ENCODE measurements around the gene OR6C74.

OR6C74 gene

DNA sequence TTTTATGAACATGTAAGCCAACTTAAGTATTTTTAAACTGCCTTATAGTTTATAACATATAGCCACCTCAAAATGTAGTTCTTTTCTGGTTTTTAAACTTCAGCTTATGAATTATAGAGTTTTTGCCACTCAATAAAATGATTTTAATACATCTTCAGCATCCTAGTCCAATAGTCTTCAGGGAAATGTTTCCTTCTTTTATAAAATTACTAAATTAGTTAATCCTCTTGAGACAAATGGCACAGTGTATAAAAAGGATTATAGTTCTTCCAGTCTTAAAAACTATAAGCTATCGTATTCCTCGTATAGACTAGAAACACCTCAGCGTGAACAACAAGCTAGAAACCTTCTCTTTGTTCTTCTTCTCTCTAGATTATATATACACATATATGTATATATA is at the start of gene OR6C74:
Gene OR6C74, plus strand, starts transcription at position 301 of the 400 bp plus-strand sequence. CDS start 2,679 bp downstream, outside the sequence.
- no peak for DNase-seq
- no peak for TF ChIP-seq CTCF (IDR thresholded peaks at IDR 0.05; ENCODE audit: low read depth, low read length, missing control alignments)

DNA sequence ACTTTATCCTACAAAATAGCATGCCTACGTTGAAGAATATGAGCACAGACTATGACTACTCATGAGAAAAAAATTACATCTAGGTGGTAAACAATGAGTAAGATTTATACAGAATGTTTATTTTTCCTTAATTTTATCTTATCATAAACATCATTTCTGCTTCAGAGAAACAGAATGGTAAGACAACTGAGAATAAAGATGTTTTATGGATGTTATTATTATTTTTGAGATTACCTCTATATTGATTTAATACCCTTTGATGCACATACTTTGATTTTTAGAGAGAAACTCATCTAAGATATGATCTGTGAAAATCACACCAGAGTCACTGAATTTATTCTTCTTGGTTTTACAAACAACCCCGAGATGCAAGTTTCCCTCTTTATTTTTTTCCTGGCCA is 23.7 kb upstream of the OR6C74 start, which contains the start of gene OR10A7:
Gene OR10A7, plus strand, starts transcription at position 301 of the 400 bp plus-strand sequence. Its CDS starts 0 bp downstream, at position 301.
- H3K36me3 ChIP-seq (replicated peaks), result no peaks in the 10 kb centered on the region
- H3K27ac ChIP-seq, result no peak within 1 kb of the TSS
- in situ Hi-C loops (cut with HindIII; ENCODE audit: low pct_ligation_motif_present, low sequenced_read_pairs), result no loop called here
- TF ChIP-seq CTCF (IDR thresholded peaks at IDR 0.05; ENCODE audit: low read depth, low read length, missing control alignments), result no peak
- H3K27me3 ChIP-seq (replicated peaks), result no peaks in the 10 kb centered on the region
- DNase-seq, result no peak
- no peak within 1 kb of the TSS for H3K4me3 ChIP-seq (ENCODE audit: low read depth, low read length)

More for the DNA sequence above, at the start of gene OR6C74:
- H3K27ac ChIP-seq, result no peak within 1 kb of the TSS
- H3K36me3 ChIP-seq (replicated peaks), result no peaks in the 10 kb centered on the region
- no peaks in the 10 kb centered on the region for H3K27me3 ChIP-seq (replicated peaks)
- in situ Hi-C loops (cut with HindIII; ENCODE audit: low pct_ligation_motif_present, low sequenced_read_pairs), result no loop called here
- H3K4me3 ChIP-seq (ENCODE audit: low read depth, low read length), result no peak within 1 kb of the TSS

GRCh38 chr12:55226523-55226922 is 17.9 kb upstream of the OR6C74 start:
- no peak for DNase-seq
- H3K4me3 ChIP-seq (ENCODE audit: low read depth, low read length), result no peak overlapping the region
- no peaks in the 10 kb centered on the region for H3K27me3 ChIP-seq (replicated peaks)
- H3K36me3 ChIP-seq (replicated peaks), result no peaks in the 10 kb centered on the region
- TF ChIP-seq CTCF (IDR thresholded peaks at IDR 0.05; ENCODE audit: low read depth, low read length, missing control alignments), result no peak
- no peak overlapping the region for H3K27ac ChIP-seq
- in situ Hi-C loops (cut with HindIII; ENCODE audit: low pct_ligation_motif_present, low sequenced_read_pairs), result no loop called here

DNA sequence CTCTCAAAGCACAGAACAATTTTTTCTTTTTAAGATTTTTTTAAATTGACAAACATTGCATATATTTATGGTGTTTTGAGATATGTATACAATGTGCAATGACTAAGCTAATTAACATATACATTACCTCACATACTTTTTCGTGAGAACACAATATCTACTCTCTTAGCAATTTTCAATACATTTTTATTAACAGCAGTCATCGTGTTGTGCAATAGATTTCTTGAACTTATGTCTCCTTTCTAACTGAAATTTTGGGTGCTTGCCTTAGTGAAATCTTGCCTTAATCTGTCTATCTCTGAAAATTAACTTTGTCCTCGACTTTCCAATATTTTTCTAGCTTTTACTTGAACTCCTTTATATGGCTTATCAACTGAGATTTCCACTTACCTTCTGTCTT is 16.8 kb upstream of the OR6C74 start:
- H3K27ac ChIP-seq, result no peak overlapping the region
- no peak for TF ChIP-seq CTCF (IDR thresholded peaks at IDR 0.05; ENCODE audit: low read depth, low read length, missing control alignments)
- H3K4me3 ChIP-seq (ENCODE audit: low read depth, low read length), result no peak overlapping the region
- no peaks in the 10 kb centered on the region for H3K27me3 ChIP-seq (replicated peaks)
- DNase-seq, result no peak
- H3K36me3 ChIP-seq (replicated peaks), result no peaks in the 10 kb centered on the region
- in situ Hi-C loops (cut with HindIII; ENCODE audit: low pct_ligation_motif_present, low sequenced_read_pairs), result no loop called here

GRCh38 chr12:55246159-55246558 is 1.8 kb downstream of the OR6C74 start:
- H3K4me3 ChIP-seq (ENCODE audit: low read depth, low read length), result no peak overlapping the region
- in situ Hi-C loops (cut with HindIII; ENCODE audit: low pct_ligation_motif_present, low sequenced_read_pairs), result no loop called here
- TF ChIP-seq CTCF (IDR thresholded peaks at IDR 0.05; ENCODE audit: low read depth, low read length, missing control alignments), result no peak
- H3K36me3 ChIP-seq (replicated peaks), result no peaks in the 10 kb centered on the region
- H3K27ac ChIP-seq, result no peak overlapping the region
- DNase-seq, result no peak
- H3K27me3 ChIP-seq (replicated peaks), result no peaks in the 10 kb centered on the region

DNA sequence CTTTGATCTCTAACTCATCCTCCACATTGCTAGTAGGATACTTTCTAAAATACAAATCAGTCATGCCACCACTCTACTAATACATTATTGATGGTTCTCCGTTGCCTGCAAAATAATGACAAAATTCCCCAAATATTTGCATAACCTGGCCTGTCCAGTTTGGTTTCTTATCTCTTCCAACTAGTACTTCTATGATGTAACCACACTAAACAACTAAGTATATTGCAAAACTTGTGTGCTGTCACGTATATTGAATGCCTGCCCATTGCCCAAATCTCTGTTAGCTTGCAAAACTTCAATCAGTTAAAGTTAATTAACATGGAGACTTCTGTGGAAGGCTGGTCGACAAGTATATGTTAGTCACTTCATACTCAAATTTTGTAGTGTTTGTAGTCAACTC is 6.5 kb downstream of the OR6C74 start:
- in situ Hi-C loops (cut with HindIII; ENCODE audit: low pct_ligation_motif_present, low sequenced_read_pairs), result no loop called here
- H3K4me3 ChIP-seq (ENCODE audit: low read depth, low read length), result no peak overlapping the region
- TF ChIP-seq CTCF (IDR thresholded peaks at IDR 0.05; ENCODE audit: low read depth, low read length, missing control alignments), result no peak
- no peak overlapping the region for H3K27ac ChIP-seq
- no peaks in the 10 kb centered on the region for H3K27me3 ChIP-seq (replicated peaks)
- H3K36me3 ChIP-seq (replicated peaks), result no peaks in the 10 kb centered on the region
- no peak for DNase-seq
